Panc1 (cell line): ENCODE data around the gene SRF. TPM values are rescaled to one million over a fixed set of nuclear protein-coding genes. Genes with fewer than 3 reads are reported as not detected.

Source experiments
- ATAC-seq: fragments of 200-7000 bp; cut with Tn5 transposase; 2 replicates; pipeline ENCODE4 v1.9.1; 2020; ENCODE audit warnings: mild to moderate bottlenecking, moderate library complexity
- BruUV-seq: library from RNA; stranded (reverse); fragments of 400-500 nt; replicated peaks from 2 replicates; lab custom pipeline; 2021; lab: Mats Ljungman, UMichigan
- CTCF ChIA-PET: fragments of 300-600 bp; sonication (Branson Sonifier 250); formaldehyde crosslinking; loops from one replicate; lab custom pipeline; 2022; ENCODE audit warnings: antibody characterized with exemption; lab: Charles Lee
- POLR2A ChIA-PET: fragments of 300-600 bp; sonication (Branson Sonifier 250); formaldehyde crosslinking; loops from one replicate; lab custom pipeline; 2022; ENCODE audit warnings: antibody characterized with exemption; lab: Charles Lee
- DNase-seq: peaks from one replicate; pipeline ENCODE4 v3.0.0-alpha.2; 2010; ENCODE audit warnings: low read depth, low spot score
- H3K27ac ChIP-seq: 2 replicates; pipeline ENCODE4 v1.5.1; 2011; ENCODE audit warnings: mild to moderate bottlenecking, low read length, inconsistent platforms
- H3K27me3 ChIP-seq: fragments of 200-500 bp; sonication (Bioruptor generic); 2 replicates; pipeline ENCODE4 v1.6.0; 2014; ENCODE audit warnings: low read length, inconsistent platforms; ENCODE audit not compliant: control insufficient read depth, insufficient read depth
- H3K36me3 ChIP-seq: fragments of 200-500 bp; sonication (Bioruptor generic); 2 replicates; pipeline ENCODE4 v1.5.1; 2014; ENCODE audit warnings: inconsistent platforms, mild to moderate bottlenecking, low read length, moderate library complexity; ENCODE audit not compliant: control insufficient read depth, insufficient read depth
- H3K4me1 ChIP-seq: 2 replicates; pipeline ENCODE4 v1.5.1; 2011; ENCODE audit warnings: inconsistent platforms, mild to moderate bottlenecking, low read length, moderate library complexity; ENCODE audit not compliant: control insufficient read depth, insufficient read depth
- H3K4me3 ChIP-seq, 2 experiments: 2 replicates each; pipeline ENCODE4 v1.5.1; 2011 to 2012; ENCODE audit warnings: low read depth in 2 of 2, low read length in 2 of 2, mild to moderate bottlenecking in 2 of 2, inconsistent platforms in 1 of 2, moderate library complexity in 1 of 2
- H3K9me3 ChIP-seq: fragments of 200-500 bp; sonication (Bioruptor generic); 2 replicates; pipeline ENCODE4 v1.5.1; 2014; ENCODE audit warnings: low read depth, mild to moderate bottlenecking, inconsistent platforms, low read length, moderate library complexity; ENCODE audit not compliant: control insufficient read depth, insufficient read depth
- CTCF ChIP-seq: fragments of 450-650 bp; IDR thresholded peaks from 2 replicates; pipeline ENCODE4 v1.5.1; 2017; ENCODE audit warnings: mild to moderate bottlenecking
- POLR2AphosphoS5 ChIP-seq: IDR thresholded peaks from 2 replicates; pipeline ENCODE4 v1.6.1; 2012; ENCODE audit warnings: mild to moderate bottlenecking, low read depth, low read length, moderate library complexity
- REST ChIP-seq, 2 experiments: IDR thresholded peaks; 2 replicates each; pipeline ENCODE4 v1.6.1; 2011 to 2012; ENCODE audit warnings: low read depth in 2 of 2, control low read depth in 1 of 2, low read length in 1 of 2, mild to moderate bottlenecking in 1 of 2, moderate library complexity in 1 of 2; ENCODE audit not compliant: insufficient read depth in 1 of 2
- SIN3A ChIP-seq: IDR thresholded peaks from 2 replicates; pipeline ENCODE4 v1.6.1; 2012; ENCODE audit warnings: low read depth, mild to moderate bottlenecking, low read length, moderate library complexity, borderline replicate concordance; ENCODE audit not compliant: insufficient read depth
- TCF7L2 ChIP-seq: IDR thresholded peaks from 2 replicates; pipeline ENCODE4 v1.6.1; 2011; ENCODE audit warnings: mild to moderate bottlenecking, low read depth, low read length, inconsistent platforms
- in situ Hi-C: cut with HindIII; loops from 2 replicates; pipeline ENCODE4 v1.10.0; 2016; ENCODE audit warnings: low sequenced_read_pairs, low pct_unique_long_range_greater_than_20kb
- intact Hi-C: fragments of 100-400 bp; cut with micrococcal nuclease; formaldehyde crosslinking; loops from one replicate; pipeline ENCODE4 v1.10.0; 2022; ENCODE audit not compliant: unreplicated experiment
- total RNA-seq: library from RNA; stranded (reverse); gene quantifications from one replicate; pipeline ENCODE4 v1.2.1, GENCODE V29; 2021; ENCODE audit not compliant: unreplicated experiment

The SRF gene
- total RNA-seq, 1 experiment from 2014 or later: 48.9 TPM

- H3K36me3 ChIP-seq: no peaks in the 10 kb centered on the region
- no peak for DNase-seq
- intact Hi-C loops: loop anchor here (5.0 kb wide), 1 partner anchor 56 kb away; no protein-coding TSS in a partner anchor
- BruUV-seq: no TSS peak
- no peak overlapping the region for H3K27ac ChIP-seq
- H3K9me3 ChIP-seq: no peaks in the 10 kb centered on the region
- ATAC-seq: no peak
- H3K4me1 ChIP-seq: peaks cover 39% of the 10 kb centered on the region
- H3K27me3 ChIP-seq: no peaks in the 10 kb centered on the region
- POLR2A ChIA-PET: no interaction called here
- CTCF ChIA-PET: interaction anchor here (0.6 to 1.2 kb wide), 2 partner anchors 16 to 238 kb away, joined by 3 to 5 read pairs; no protein-coding TSS in a partner anchor
- in situ Hi-C loops: no loop called here
- TF ChIP-seq SIN3A (no peak), CTCF (no peak), REST (IDR thresholded peaks at IDR 0.05; ENCODE audit: insufficient read depth in 1 of 2, low read depth in 2 of 2, low read length in 1 of 2) (no peak), TCF7L2 (no peak), POLR2AphosphoS5 (no peak)
- no peak overlapping the region for H3K4me3 ChIP-seq
Observed at GRCh38 chr6:43127877-43128276, 43.2 kb upstream of the SRF start.

- Histone ChIP-seq H3K36me3 (no peaks in the 10 kb centered on the region), H3K27ac (peak overlapping the region; percentile 44; the same call in 1 of the 2 replicates), H3K4me1 (peaks cover 35% of the 10 kb centered on the region), H3K4me3 (no peak overlapping the region), H3K9me3 (no peaks in the 10 kb centered on the region), H3K27me3 (no peaks in the 10 kb centered on the region)
- ATAC-seq: peak; percentile 50; the same call in 1 of the 2 replicates
- no peak for DNase-seq
- no TSS peak for BruUV-seq
- in situ Hi-C loops: no loop called here
- ChIA-PET POLR2A (interaction anchor here (0.5 kb wide), 1 partner anchor 28 kb away, joined by 3 read pairs; no protein-coding TSS in a partner anchor), CTCF (interaction anchor here (1.2 to 1.4 kb wide), 2 partner anchors 15 to 39 kb away, joined by 3 read pairs; no protein-coding TSS in a partner anchor)
- no peak for TF ChIP-seq POLR2AphosphoS5
- TF ChIP-seq REST (IDR thresholded peaks at IDR 0.05; ENCODE audit: insufficient read depth in 1 of 2, low read depth in 2 of 2, low read length in 1 of 2): no peak
- TF ChIP-seq CTCF: no peak
- no peak for TF ChIP-seq SIN3A
- no peak for TF ChIP-seq TCF7L2
- intact Hi-C loops: loop anchor here (5.0 kb wide), 1 partner anchor 57 kb away; no protein-coding TSS in a partner anchor
Observed at GRCh38 chr6:43128926-43129325, 42.1 kb upstream of the SRF start.
